HG02798 (cell line): ENCODE results near the gene RAB24.
"Not testable (repeated sequence)": the region's sequence is repeated elsewhere in the genome, so short reads cannot be mapped to it uniquely, and the experiment has no call there.

Source experiments
- ATAC-seq: cut with Tn5 transposase; IDR thresholded peaks from one replicate; pipeline ENCODE4 v1.9.1; 2021; ENCODE audit warnings: mild to moderate bottlenecking; ENCODE audit not compliant: unreplicated experiment, poor library complexity

The RAB24 gene

GRCh38 chr5:177303121-177303924, at the start of gene RAB24, which contains the start of gene PRELID1:
TSS of gene RAB24 (minus strand) at chr5:177303719. CDS start at chr5:177303288, 431 bp downstream.
TSS of gene PRELID1 (plus strand) at chr5:177303799. CDS start at chr5:177303986, 187 bp downstream.
- peak; percentile 77 for ATAC-seq

DNA sequence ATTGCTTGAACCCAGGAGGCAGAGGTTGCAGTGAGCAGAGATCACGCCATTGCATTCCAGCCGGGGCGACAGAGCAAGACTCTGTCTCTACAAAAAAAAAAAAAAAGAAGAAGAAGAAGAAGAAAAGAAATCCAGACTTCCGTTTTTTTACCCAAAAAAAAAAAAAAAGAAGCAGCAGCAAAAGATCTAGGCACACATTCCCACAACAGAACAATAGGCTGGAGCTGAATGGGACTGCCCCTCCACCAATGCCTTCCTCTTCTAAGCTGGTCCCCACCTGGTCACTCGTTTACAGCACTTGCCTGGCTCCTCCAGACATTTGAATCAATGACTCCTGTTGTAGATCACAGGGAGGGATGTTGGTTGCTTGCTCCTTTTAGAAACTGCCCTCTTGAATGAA, 49.6 kb upstream of the RAB24 start:
- no peak for ATAC-seq

GRCh38 chr5:177351392-177352329, 48.1 kb upstream of the RAB24 start, which contains the start of gene LMAN2:
TSS of gene LMAN2 (minus strand) at chr5:177351668. CDS start at chr5:177351647, 21 bp downstream.
- ATAC-seq: peak; percentile 93

DNA sequence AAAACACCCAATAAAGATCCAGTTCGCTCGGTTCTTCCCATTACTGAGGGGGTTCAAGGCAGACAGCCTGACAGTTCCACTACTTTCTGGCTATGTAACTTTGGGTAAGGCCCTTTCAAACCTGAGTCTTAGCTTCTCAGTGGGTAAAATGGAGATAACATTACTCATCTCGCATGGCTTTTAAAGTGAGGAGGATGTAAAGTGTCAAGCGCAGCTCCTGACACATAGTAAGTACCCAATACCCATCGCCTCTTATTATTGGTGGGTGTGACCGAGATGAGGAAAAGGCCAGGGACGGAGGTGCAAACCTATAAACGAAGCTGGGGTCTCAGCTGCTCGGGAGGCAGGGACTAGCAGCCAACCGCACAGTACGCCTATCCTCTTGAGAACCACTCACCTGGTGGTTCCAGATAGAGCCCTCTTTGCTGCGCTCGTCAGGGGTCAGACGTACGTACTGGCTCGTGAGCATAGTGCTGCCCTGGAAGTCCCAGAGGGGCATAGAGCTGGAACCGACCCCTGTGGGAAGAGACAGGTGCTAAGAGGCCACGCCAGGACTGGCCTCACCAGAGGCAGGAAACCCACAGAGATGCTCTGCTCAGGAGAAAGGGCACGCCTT, 47.4 kb upstream of the RAB24 start:
- ATAC-seq: no peak

DNA sequence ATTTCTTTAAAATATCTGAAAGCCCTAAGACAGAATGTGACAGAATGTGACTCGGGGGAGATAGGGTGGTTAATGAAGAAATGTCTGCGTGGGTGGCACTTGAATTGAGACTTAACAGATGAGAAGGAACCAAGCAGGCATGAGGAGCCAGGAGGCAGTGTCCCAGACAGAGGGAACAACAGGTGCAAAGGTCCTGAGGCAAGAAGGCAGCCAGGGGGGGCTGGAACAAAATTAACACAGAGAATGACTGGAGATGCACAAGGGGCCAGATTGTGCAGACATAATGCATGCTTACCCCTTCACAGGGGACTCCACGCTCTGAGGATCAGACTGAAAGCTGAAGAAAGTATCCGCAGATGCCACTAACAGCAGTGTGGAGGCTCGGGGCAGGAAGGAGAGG, 46.2 kb upstream of the RAB24 start:
- ATAC-seq: no peak

- ATAC-seq: no peak
Observed at GRCh38 chr5:177349362-177349647, 45.8 kb upstream of the RAB24 start.

DNA sequence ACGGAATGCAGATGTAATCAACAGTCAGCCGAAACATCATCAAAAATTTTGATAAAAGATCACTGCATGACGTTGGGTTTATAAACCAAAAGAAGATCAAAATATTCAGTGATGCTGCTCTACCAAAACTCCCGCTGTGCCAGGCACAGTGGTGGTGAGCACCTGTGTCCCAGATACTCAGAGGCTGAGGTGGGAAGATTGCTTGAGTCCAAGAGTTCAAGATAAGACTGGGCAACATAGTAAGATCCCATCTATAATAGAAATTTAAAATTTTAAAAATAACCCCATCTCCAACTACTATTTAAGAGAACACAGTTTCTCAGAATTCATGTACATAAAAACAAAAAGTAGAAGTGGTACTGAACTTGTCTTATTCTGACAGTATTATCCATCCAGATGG, 44.2 kb upstream of the RAB24 start:
- no peak for ATAC-seq

DNA sequence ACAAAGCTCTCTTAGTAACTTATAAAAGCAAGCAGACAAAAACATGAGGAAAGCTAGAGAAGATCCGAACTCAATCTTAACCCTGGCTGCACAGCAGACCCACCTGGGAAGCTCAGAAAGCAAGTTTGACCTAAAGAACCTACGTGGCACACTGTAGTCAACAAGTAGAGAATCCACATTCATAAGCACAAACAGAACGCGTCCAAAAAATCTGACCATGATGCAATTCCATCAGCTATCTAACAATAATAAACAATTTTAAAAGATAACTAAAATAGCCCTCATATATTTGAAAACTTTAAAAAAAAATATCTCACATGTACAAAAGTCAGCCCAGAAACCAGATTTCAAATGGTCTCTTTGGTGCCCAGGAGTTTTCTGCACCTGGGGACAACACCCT, 43.3 kb upstream of the RAB24 start:
- no peak for ATAC-seq

DNA sequence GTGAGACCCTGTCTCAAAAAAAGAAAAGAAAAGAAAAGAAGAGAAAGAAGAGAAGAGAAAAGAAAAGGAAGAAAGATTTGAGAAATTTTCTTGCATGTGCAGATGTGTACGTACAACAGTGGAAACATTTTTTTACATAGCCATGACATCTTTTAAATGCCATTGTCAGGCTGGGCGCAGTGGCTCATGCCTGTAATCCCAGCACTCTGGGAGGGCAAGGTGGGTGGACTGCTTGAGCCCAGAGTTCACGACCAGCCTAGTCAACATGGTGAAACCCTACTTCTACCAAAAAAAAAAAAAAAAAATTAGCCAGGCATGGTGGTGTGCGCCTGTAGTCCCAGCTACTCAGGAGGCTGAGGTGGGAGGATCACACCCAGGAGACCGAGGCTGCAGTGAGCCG, 41.4 kb upstream of the RAB24 start:
- ATAC-seq: no peak

- no peak for ATAC-seq
Observed at GRCh38 chr5:177343777-177344176, 40.3 kb upstream of the RAB24 start.

DNA sequence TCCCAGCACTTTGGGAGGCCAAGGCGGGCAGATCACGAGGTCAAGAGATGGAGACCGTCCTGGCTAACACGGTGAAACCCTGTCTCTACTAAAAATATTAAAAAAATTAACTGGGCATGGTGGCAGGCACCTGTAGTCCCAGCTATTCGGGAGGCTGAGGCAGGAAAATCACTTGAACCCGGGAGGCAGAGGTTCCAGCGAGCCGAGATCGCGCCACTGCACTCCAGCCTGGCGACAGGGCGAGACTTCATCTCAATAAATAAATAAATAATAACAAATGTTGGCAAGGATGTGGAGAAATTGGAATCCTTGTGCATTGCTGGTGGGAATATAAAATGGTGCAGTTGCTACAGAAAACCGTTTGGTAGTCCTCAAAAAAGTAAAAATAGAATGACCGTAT, 39.5 kb upstream of the RAB24 start:
- ATAC-seq: not testable (repeated sequence)

DNA sequence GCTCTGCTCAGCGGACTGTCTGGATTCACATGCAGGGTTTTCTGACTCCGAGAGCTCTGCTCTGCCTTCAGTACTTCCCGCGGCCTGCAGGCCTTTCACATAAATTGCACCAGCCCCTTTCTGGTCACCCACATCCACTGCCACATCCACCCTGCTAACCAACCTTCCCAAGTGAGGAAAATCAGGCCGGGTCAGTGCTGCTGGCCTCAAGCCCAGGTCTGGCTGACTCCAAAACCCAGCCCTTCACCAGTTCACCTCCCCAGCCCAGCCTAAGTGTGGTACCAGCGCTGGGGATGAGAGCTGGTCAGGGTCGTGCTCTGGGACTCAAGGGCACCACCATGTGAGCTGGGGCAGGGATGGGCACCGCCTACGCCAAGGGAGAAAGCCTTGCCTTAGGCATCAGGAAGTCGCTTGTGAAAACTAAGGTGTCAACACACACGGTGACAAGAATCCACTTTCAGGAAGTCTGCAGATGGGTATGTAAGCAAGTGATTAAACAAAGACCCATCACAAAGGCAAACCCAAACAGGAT, 35.7 kb upstream of the RAB24 start:
- no peak for ATAC-seq

- no peak for ATAC-seq
Observed at GRCh38 chr5:177338251-177339106, 35.0 kb upstream of the RAB24 start.

DNA sequence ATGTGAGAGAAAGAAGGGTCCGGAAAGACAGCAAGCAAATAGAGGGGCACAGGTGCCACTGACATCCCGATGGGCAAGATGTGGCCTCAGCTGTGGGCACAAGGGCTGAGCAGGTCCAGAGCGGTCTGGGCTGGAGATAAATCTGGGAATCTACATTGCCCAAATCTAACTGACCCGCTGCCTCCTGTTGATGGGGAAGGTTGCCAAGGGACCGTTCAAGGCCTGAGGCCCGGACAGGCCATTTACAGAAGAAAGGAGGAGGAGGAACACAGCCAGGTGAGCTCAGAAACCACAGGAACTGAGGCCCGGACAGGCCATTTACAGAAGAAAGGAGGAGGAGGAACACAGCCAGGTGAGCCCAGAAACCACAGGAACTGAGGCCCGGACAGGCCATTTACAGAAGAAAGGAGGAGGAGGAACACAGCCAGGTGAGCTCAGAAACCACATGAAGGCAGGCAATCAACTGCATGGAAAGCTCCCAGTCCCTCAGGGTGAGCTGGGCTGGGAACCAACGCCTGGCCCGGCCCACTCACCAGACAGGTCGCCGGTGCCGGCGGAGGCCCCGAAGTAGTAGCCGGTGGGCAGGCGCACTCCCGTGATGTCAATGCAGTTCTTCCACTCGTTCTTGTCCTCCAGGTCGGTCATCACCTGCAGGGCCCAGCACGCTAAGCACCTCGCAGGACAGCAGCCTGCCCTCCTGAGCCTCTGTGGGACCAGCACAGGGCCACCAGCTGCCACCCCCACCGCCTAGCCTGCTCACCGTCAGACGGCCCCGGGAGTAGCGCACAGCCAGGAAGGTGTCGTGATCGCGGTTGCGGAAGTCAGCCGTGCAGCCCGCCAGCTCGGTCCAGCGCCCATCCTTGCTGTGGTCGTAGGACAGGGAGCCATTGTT, 33.3 kb upstream of the RAB24 start:
- ATAC-seq: no peak

DNA sequence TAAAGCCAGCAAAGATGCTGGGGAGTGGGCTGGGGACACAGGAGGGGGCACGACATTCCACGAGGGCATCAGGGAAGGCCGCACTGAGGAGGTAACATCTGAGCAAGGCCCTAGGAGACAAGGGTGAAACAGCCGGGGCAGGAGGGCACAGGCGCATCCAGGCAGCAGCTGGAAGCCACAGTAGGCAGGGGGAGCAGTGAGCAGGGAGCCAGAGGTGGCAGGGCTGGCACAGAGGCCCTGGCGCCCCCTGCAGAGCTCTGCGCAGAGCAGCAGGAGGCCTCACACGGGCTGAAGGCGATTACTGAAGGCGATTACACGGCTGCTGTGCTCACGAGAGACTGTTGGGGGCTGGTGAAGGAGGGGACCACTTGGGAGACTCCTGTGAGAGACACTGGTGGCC, 32.6 kb upstream of the RAB24 start:
- ATAC-seq: no peak

DNA sequence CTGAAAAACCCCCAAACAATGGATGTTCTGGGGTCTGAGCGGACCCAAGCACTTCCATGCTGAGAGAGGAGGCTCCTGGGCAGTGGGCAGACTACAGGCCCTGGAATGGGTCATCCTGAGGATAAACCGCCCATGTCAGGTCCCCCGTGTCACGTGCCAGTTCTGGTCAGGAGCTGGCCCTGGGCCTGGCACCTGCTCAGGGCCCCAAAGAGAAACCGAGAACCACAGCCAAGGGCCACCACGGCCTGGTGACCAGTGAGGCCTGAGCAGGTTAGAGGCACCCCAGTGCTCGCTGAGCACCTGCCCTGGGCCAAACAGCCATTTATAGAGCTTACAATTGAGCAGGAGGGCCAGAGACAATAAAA, 32.2 kb upstream of the RAB24 start:
- ATAC-seq: no peak

- no peak for ATAC-seq
Observed at GRCh38 chr5:177334781-177335700, 31.5 kb upstream of the RAB24 start.

DNA sequence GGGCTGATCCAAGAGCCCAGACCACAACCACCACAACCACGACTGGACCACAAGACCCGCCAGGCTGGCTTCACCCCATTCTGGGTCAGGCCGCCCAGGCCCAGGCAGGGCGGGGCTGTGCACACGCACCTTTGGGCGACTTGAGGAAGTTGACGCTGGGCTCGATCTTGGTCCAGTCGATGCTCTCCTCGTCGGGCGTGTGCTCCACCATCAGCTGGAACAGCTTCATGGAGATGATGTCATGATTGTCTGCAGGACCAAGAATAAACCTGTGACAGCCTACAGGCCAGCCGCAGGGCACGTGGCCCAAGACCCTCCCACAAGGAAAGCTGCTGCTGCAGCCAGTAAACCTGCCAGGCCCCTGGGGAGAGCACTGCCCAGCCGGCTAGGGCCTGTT, 30.6 kb upstream of the RAB24 start:
- ATAC-seq: no peak
